HG03025 (cell line): ENCODE results near the gene KIAA1217.
A peak's percentile ranks its signal among the peaks of the same experiment; 100 is the strongest.

ENCODE experiments used
- ATAC-seq: cut with Tn5 transposase; IDR thresholded peaks from one replicate; pipeline ENCODE4 v1.9.1; 2021; ENCODE audit warnings: mild to moderate bottlenecking, moderate library complexity; ENCODE audit not compliant: unreplicated experiment, low FRiP score

The KIAA1217 gene

GRCh38 chr10:24393201-24393600 is 184.3 kb downstream of the KIAA1217 start:
- no peak for ATAC-seq

GRCh38 chr10:24394461-24395190 is 185.7 kb downstream of the KIAA1217 start:
- peak; percentile 61 for ATAC-seq

- no peak for ATAC-seq
These were observed 187.5 kb downstream of the KIAA1217 start for GRCh38 chr10:24396396-24396795.

GRCh38 chr10:24397662-24398061 is 188.7 kb downstream of the KIAA1217 start:
- no peak for ATAC-seq

GRCh38 chr10:24404567-24404966 is 195.6 kb downstream of the KIAA1217 start:
- ATAC-seq: no peak

GRCh38 chr10:24405635-24406034 is 196.7 kb downstream of the KIAA1217 start:
- ATAC-seq: no peak

GRCh38 chr10:24406809-24407483 is 198.0 kb downstream of the KIAA1217 start:
- no peak for ATAC-seq

- ATAC-seq: no peak
These were observed 199.0 kb downstream of the KIAA1217 start for GRCh38 chr10:24407928-24408327.

GRCh38 chr10:24408365-24408764 is 199.4 kb downstream of the KIAA1217 start:
- ATAC-seq: no peak

- ATAC-seq: peak; percentile 64
These were observed 205.7 kb downstream of the KIAA1217 start for GRCh38 chr10:24414597-24414996.

GRCh38 chr10:24415455-24416125 is 206.7 kb downstream of the KIAA1217 start:
- ATAC-seq: no peak

GRCh38 chr10:24416248-24416647 is 207.3 kb downstream of the KIAA1217 start:
- ATAC-seq: no peak

GRCh38 chr10:24417053-24417452 is 208.1 kb downstream of the KIAA1217 start:
- no peak for ATAC-seq

- ATAC-seq: no peak
These were observed 209.6 kb downstream of the KIAA1217 start for GRCh38 chr10:24418532-24418931.

- no peak for ATAC-seq
These were observed 210.1 kb downstream of the KIAA1217 start for GRCh38 chr10:24419066-24419465.

- ATAC-seq: peak; percentile 65
These were observed 216.2 kb downstream of the KIAA1217 start for GRCh38 chr10:24425151-24425550.

GRCh38 chr10:24427678-24428409 is 218.9 kb downstream of the KIAA1217 start:
- no peak for ATAC-seq

GRCh38 chr10:24428410-24428782 is 219.5 kb downstream of the KIAA1217 start:
- ATAC-seq: no peak

GRCh38 chr10:24430591-24430990 is 221.7 kb downstream of the KIAA1217 start:
- no peak for ATAC-seq

- ATAC-seq: no peak
These were observed 223.8 kb downstream of the KIAA1217 start for GRCh38 chr10:24432478-24433416.
